ENCODE results near the gene FRMD4B. TPM values are rescaled to one million over a fixed set of nuclear protein-coding genes. Genes with fewer than 3 reads are reported as not detected.
"Not testable (repeated sequence)": the region's sequence is repeated elsewhere in the genome, so short reads cannot be mapped to it uniquely, and the experiment has no call there.

The FRMD4B gene
- total RNA-seq, 1 donor from 2014 or later = 16.4 TPM

GRCh38 chr3:69266585-69266984, 119.3 kb downstream of the FRMD4B start:
- TF ChIP-seq CTCF (IDR thresholded peaks at IDR 0.05; ENCODE audit: insufficient read depth, low read length, poor library complexity, severe bottlenecking) = no peak
- DNase-seq (ENCODE audit: low read depth) = no peak
- Histone ChIP-seq H3K4me3 (ENCODE audit: low read depth, low read length) (no peak overlapping the region), H3K36me3 (ENCODE audit: control insufficient read depth, insufficient read depth, low read length) (no peaks in the 10 kb centered on the region), H3K27me3 (ENCODE audit: control insufficient read depth, insufficient read depth, low read length) (no peaks in the 10 kb centered on the region)

- H3K27me3 ChIP-seq (ENCODE audit: control insufficient read depth, insufficient read depth, low read length); H3K4me3 ChIP-seq (ENCODE audit: low read depth, low read length); DNase-seq (ENCODE audit: low read depth); H3K36me3 ChIP-seq (ENCODE audit: control insufficient read depth, insufficient read depth, low read length): not testable (repeated sequence)
Measured at GRCh38 chr3:69266071-69266470, 119.8 kb downstream of the FRMD4B start.

GRCh38 chr3:69260843-69261405, 125.0 kb downstream of the FRMD4B start:
- not testable (repeated sequence) for DNase-seq (ENCODE audit: low read depth); H3K27me3 ChIP-seq (ENCODE audit: control insufficient read depth, insufficient read depth, low read length); H3K36me3 ChIP-seq (ENCODE audit: control insufficient read depth, insufficient read depth, low read length); H3K4me3 ChIP-seq (ENCODE audit: low read depth, low read length)

- no peak overlapping the region for H3K4me3 ChIP-seq (ENCODE audit: low read depth, low read length)
- TF ChIP-seq CTCF (IDR thresholded peaks at IDR 0.05; ENCODE audit: insufficient read depth, low read length, poor library complexity, severe bottlenecking) = no peak
- DNase-seq (ENCODE audit: low read depth) = no peak
- no peaks in the 10 kb centered on the region for H3K27me3 ChIP-seq (ENCODE audit: control insufficient read depth, insufficient read depth, low read length)
- H3K36me3 ChIP-seq (ENCODE audit: control insufficient read depth, insufficient read depth, low read length) = no peaks in the 10 kb centered on the region
Measured at GRCh38 chr3:69260216-69260787, 125.6 kb downstream of the FRMD4B start.

GRCh38 chr3:69259125-69259524, 126.8 kb downstream of the FRMD4B start:
- Histone ChIP-seq H3K36me3 (ENCODE audit: control insufficient read depth, insufficient read depth, low read length) (no peaks in the 10 kb centered on the region), H3K27me3 (ENCODE audit: control insufficient read depth, insufficient read depth, low read length) (no peaks in the 10 kb centered on the region), H3K4me3 (ENCODE audit: low read depth, low read length) (no peak overlapping the region)
- TF ChIP-seq CTCF (IDR thresholded peaks at IDR 0.05; ENCODE audit: insufficient read depth, low read length, poor library complexity, severe bottlenecking) = no peak
- no peak for DNase-seq (ENCODE audit: low read depth)

GRCh38 chr3:69255928-69256327, 130.0 kb downstream of the FRMD4B start:
- no peak for DNase-seq (ENCODE audit: low read depth)
- no peaks in the 10 kb centered on the region for H3K27me3 ChIP-seq (ENCODE audit: control insufficient read depth, insufficient read depth, low read length)
- H3K36me3 ChIP-seq (ENCODE audit: control insufficient read depth, insufficient read depth, low read length) = no peaks in the 10 kb centered on the region
- H3K4me3 ChIP-seq (ENCODE audit: low read depth, low read length) = no peak overlapping the region
- no peak for TF ChIP-seq CTCF (IDR thresholded peaks at IDR 0.05; ENCODE audit: insufficient read depth, low read length, poor library complexity, severe bottlenecking)

- TF ChIP-seq CTCF (IDR thresholded peaks at IDR 0.05; ENCODE audit: insufficient read depth, low read length, poor library complexity, severe bottlenecking) = no peak
- no peak for DNase-seq (ENCODE audit: low read depth)
- Histone ChIP-seq H3K4me3 (ENCODE audit: low read depth, low read length) (no peak overlapping the region), H3K27me3 (ENCODE audit: control insufficient read depth, insufficient read depth, low read length) (no peaks in the 10 kb centered on the region), H3K36me3 (ENCODE audit: control insufficient read depth, insufficient read depth, low read length) (no peaks in the 10 kb centered on the region)
Measured at GRCh38 chr3:69254351-69254750, 131.5 kb downstream of the FRMD4B start.
